HepG2 (cell line): Measurements from ENCODE around the gene ZNF772. TPM values are rescaled to one million over a fixed set of nuclear protein-coding genes. Genes with fewer than 3 reads are reported as not detected.

Experiments used
- ATAC-seq: fragments of 200-7000 bp; cut with Tn5 transposase; 3 replicates; pipeline ENCODE4 v1.9.1; 2020; ENCODE audit warnings: mild to moderate bottlenecking, moderate library complexity
- BruUV-seq: library from RNA; stranded (reverse); fragments of 400-500 nt; replicated peaks from 2 replicates; lab custom pipeline; 2021; lab: Mats Ljungman, UMichigan
- CTCF ChIA-PET: fragments of 300-600 bp; formaldehyde crosslinking; extraction: SDS; loops from one replicate; lab custom pipeline; 2021; ENCODE audit warnings: low total read pairs, inconsistent platforms, low intra/inter-chr PET ratio; lab: Yijun Ruan, JAX
- POLR2A ChIA-PET: fragments of 350-600 bp; sonication (Branson Sonifier 250); formaldehyde crosslinking; loops from one replicate; lab custom pipeline; 2020; ENCODE audit warnings: antibody characterized with exemption, inconsistent platforms; lab: Yijun Ruan, JAX
- DNase-seq: peaks from one replicate; pipeline ENCODE4 v3.0.0-alpha.2; 2015; ENCODE audit warnings: low spot score
- FAIRE-seq: peaks from 3 replicates; lab custom pipeline; 2011; peaks lifted over from hg19 to GRCh38; lab: Jason Lieb, UNC
- H2AFZ ChIP-seq: one replicate; pipeline ENCODE4 v1.6.1; 2011; ENCODE audit warnings: low read length, inconsistent platforms
- H3K27ac ChIP-seq: fragments of 300-600 bp; 3 replicates; pipeline ENCODE4 v1.8.0; 2011; ENCODE audit warnings: mixed run types, mild to moderate bottlenecking, mixed read lengths, low read length, inconsistent platforms; ENCODE audit not compliant: insufficient read depth; ENCODE audit errors: extremely low read length
- H3K27me3 ChIP-seq, 2 experiments: fragments of 200-600 bp in 1 of 2; 2 replicates in 1 of 2; 3 replicates in 1 of 2; pipeline versions ENCODE4 v1.6.0 to v1.8.0; 2011; ENCODE audit warnings: low read length in 2 of 2, mild to moderate bottlenecking in 2 of 2, moderate library complexity in 2 of 2, inconsistent platforms in 1 of 2; ENCODE audit not compliant: insufficient read depth in 2 of 2, control insufficient read depth in 1 of 2
- H3K36me3 ChIP-seq, 2 experiments: fragments of 200-600 bp in 1 of 2; replicated peaks in 1 of 2; 2 replicates in 1 of 2; 3 replicates in 1 of 2; pipeline versions ENCODE4 v1.5.1 to v1.8.0; 2011; ENCODE audit warnings: low read length in 2 of 2, inconsistent platforms in 1 of 2; ENCODE audit not compliant: insufficient read depth in 2 of 2, control insufficient read depth in 1 of 2
- H3K4me1 ChIP-seq: 2 replicates; pipeline ENCODE4 v1.5.1; 2012; ENCODE audit warnings: low read length, inconsistent platforms; ENCODE audit not compliant: insufficient read depth
- H3K4me2 ChIP-seq: 2 replicates; pipeline ENCODE4 v1.6.0; 2011; ENCODE audit warnings: low read depth, low read length, inconsistent platforms
- H3K4me3 ChIP-seq, 3 experiments: fragments of 200-600 bp in 1 of 3; sonication (generic), shearing (Covaris generic) in 1 of 3; replicated peaks in 1 of 3; 2 replicates each; pipeline ENCODE4 v1.5.1; 2011 to 2016; ENCODE audit warnings: low read length in 3 of 3, inconsistent platforms in 2 of 3, low read depth in 2 of 3, mild to moderate bottlenecking in 2 of 3, control low read depth in 1 of 3, mixed read lengths in 1 of 3; ENCODE audit not compliant: insufficient read depth in 1 of 3
- H3K79me2 ChIP-seq: one replicate; pipeline ENCODE4 v1.6.1; 2011; ENCODE audit warnings: low read length, inconsistent platforms; ENCODE audit not compliant: insufficient read depth
- H3K9ac ChIP-seq: 2 replicates; pipeline ENCODE4 v1.6.0; 2011; ENCODE audit warnings: mild to moderate bottlenecking, low read depth, low read length, inconsistent platforms; ENCODE audit not compliant: insufficient read depth
- H3K9me3 ChIP-seq: 2 replicates; pipeline ENCODE4 v1.5.1; 2012; ENCODE audit warnings: mild to moderate bottlenecking, low read length
- H4K20me1 ChIP-seq: 2 replicates; pipeline ENCODE4 v1.6.0; 2011; ENCODE audit warnings: inconsistent platforms, mild to moderate bottlenecking, low read length, moderate library complexity; ENCODE audit not compliant: insufficient read depth
- LCORL ChIP-seq, 2 experiments: fragments of 450-650 bp in 1 of 2; sonication (generic) in 1 of 2; formaldehyde crosslinking in 1 of 2; IDR thresholded peaks; 2 replicates each; pipeline versions ENCODE4 v1.5.0 to v1.6.1; 2017 to 2020; ENCODE audit warnings: antibody characterized with exemption in 1 of 2, missing genetic modification reagents in 1 of 2
- MED1 ChIP-seq: sonication (generic); formaldehyde crosslinking; IDR thresholded peaks from 2 replicates; pipeline ENCODE4 v1.4.0; 2020; ENCODE audit warnings: missing genetic modification reagents
- MEF2D ChIP-seq: sonication (generic); formaldehyde crosslinking; IDR thresholded peaks from 2 replicates; pipeline ENCODE4 v1.5.1; 2020; ENCODE audit warnings: mild to moderate bottlenecking, missing genetic modification reagents
- ZNF101 ChIP-seq: sonication (generic); formaldehyde crosslinking; IDR thresholded peaks from 2 replicates; pipeline ENCODE4 v1.4.0; 2020; ENCODE audit warnings: mild to moderate bottlenecking, low read depth, missing genetic modification reagents, borderline replicate concordance
- ZNF605 ChIP-seq: sonication (generic); formaldehyde crosslinking; IDR thresholded peaks from 2 replicates; pipeline ENCODE4 v1.8.0; 2022; ENCODE audit warnings: mild to moderate bottlenecking, missing genetic modification reagents
- ZNF670 ChIP-seq: sonication (generic); formaldehyde crosslinking; IDR thresholded peaks from 2 replicates; pipeline ENCODE4 v1.8.0; 2022; ENCODE audit warnings: mild to moderate bottlenecking, missing genetic modification reagents, borderline replicate concordance
- WGBS: methylation state at CpG from one replicate; pipeline ENCODE4 v1.1.6; 2017; ENCODE audit warnings: low lambda C conversion rate; 5-methylcytosine and 5-hydroxymethylcytosine counted together
- in situ Hi-C: cut with HindIII; loops from 2 replicates; pipeline ENCODE4 v1.10.0; 2017; ENCODE audit warnings: low pct_unique_long_range_greater_than_20kb; ENCODE audit not compliant: extremely low pct_ligation_motif_present
- intact Hi-C: fragments of 100-400 bp; cut with micrococcal nuclease; formaldehyde crosslinking; loops from one replicate; pipeline ENCODE4 v1.10.0; 2022; ENCODE audit not compliant: unreplicated experiment
- polyA plus RNA-seq, 8 experiments: library from polyadenylated mRNA; depleted of rRNA in 3 of 8; stranded (reverse) in 7 of 8; unstranded in 1 of 8; fragments of >200 nt; fragmentation: Illumina TruSeq in 4 of 8; extraction: Trizol in 4 of 8; gene quantifications; 2 replicates each; pipeline versions ENCODE4 v1.2.1 to v1.2.3, GENCODE V29; 2011 to 2016; ENCODE audit warnings: low read depth in 4 of 8, missing spikeins in 1 of 8, mixed read lengths in 1 of 8; ENCODE audit not compliant: insufficient read depth in 1 of 8
- small RNA-seq, 3 experiments: library from RNA; depleted of rRNA; stranded (forward); fragments of <200 nt; gene quantifications; one replicate each; pipeline ENCODE3, GENCODE V24; 2012; ENCODE audit warnings: low read depth in 2 of 3, low replicate concordance in 1 of 3; ENCODE audit not compliant: insufficient read length in 3 of 3, insufficient read depth in 2 of 3
- total RNA-seq, 5 experiments: library from RNA; depleted of rRNA; stranded (reverse); fragments of >200 nt; fragmentation: Illumina TruSeq; extraction: Trizol; gene quantifications; 2 replicates each; pipeline ENCODE4 v1.2.3, GENCODE V29; 2016; ENCODE audit warnings: low read depth in 1 of 5

Gene ZNF772
- total and polyA plus RNA-seq, 2 of the 13 experiments (the other 11 are each of a cell fraction or from before 2014, with no cell fraction given), result 3.1 to 17.2 TPM

GRCh38 chr19:57421037-57421436, 56.3 kb downstream of the ZNF772 start:
- BruUV-seq, result TSS peak; percentile 20
- H2AFZ ChIP-seq, result no peak overlapping the region
- H3K79me2 ChIP-seq, result peaks cover 4% of the 10 kb centered on the region
- no peak overlapping the region for H3K9ac ChIP-seq
- no peaks in the 10 kb centered on the region for H3K4me1 ChIP-seq
- H4K20me1 ChIP-seq, result no peaks in the 10 kb centered on the region
- no peak for TF ChIP-seq MEF2D (CRISPR knock-in tag)
- no peak for TF ChIP-seq MED1 (CRISPR knock-in tag)
- TF ChIP-seq ZNF605, result no peak
- no peak for TF ChIP-seq ZNF101
- H3K36me3 ChIP-seq, result peaks cover 10 to 36% of the 10 kb centered on the region in 2 experiments
- DNase-seq (no peak), ATAC-seq (no peak), FAIRE-seq (no peak)
- intact Hi-C loops, result no loop called here
- POLR2A ChIA-PET, result no interaction called here
- no peak overlapping the region for H3K4me3 ChIP-seq
- in situ Hi-C loops, result no loop called here
- 96% methylated on average over 3 of the region's 3 CpGs for WGBS
- H3K9me3 ChIP-seq, result no peaks in the 10 kb centered on the region
- no peaks in the 10 kb centered on the region for H3K27me3 ChIP-seq
- CTCF ChIA-PET, result no interaction called here
- no peak overlapping the region for H3K27ac ChIP-seq
- no peak overlapping the region for H3K4me2 ChIP-seq

GRCh38 chr19:57419439-57419838, 57.9 kb downstream of the ZNF772 start:
- Histone ChIP-seq H3K27me3 (no peaks in the 10 kb centered on the region), H3K4me2 (no peak overlapping the region), H4K20me1 (no peaks in the 10 kb centered on the region), H2AFZ (no peak overlapping the region)
- WGBS, result 99% methylated on average over 4 of the region's 4 CpGs
- TF ChIP-seq ZNF670 (CRISPR knock-in tag), result no peak
- 0 out of 2 replicates have a peak, but pooled peaks have one; percentile 28 for TF ChIP-seq LCORL (IDR thresholded peaks at IDR 0.05)
- TF ChIP-seq LCORL (CRISPR knock-in tag; IDR thresholded peaks at IDR 0.05), result no peak
- TF ChIP-seq, all 625 proteins: peak for 1
- ATAC-seq, result no peak
- intact Hi-C loops, result no loop called here
- Histone ChIP-seq H3K4me3 (no peak overlapping the region), H3K9me3 (no peaks in the 10 kb centered on the region), H3K79me2 (peaks cover 4% of the 10 kb centered on the region), H3K9ac (no peak overlapping the region), H3K4me1 (no peaks in the 10 kb centered on the region), H3K27ac (no peak overlapping the region), H3K36me3 (peaks cover 10 to 40% of the 10 kb centered on the region in 2 experiments)
- ChIA-PET CTCF (no interaction called here), POLR2A (no interaction called here)
- no peak for DNase-seq
- no TSS peak for BruUV-seq
- in situ Hi-C loops, result no loop called here
- FAIRE-seq, result no peak

Small RNAs within 50 kb of the gene (small RNA-seq; reads per million reads assigned to genes)
- gene VN1R107P, result 0 reads per million in 3 experiments

Other genes starting within 250 kb of the ZNF772 start
- gene AURKC, start 246.5 kb downstream of the ZNF772 start, total RNA-seq (2016; rRNA removed; fragmentation: Illumina TruSeq; extraction: Trizol), result 0.46 TPM in 1 of 2 replicates, not detected in the other
- 0.65 and 0.86 TPM in 2 replicates for gene AURKC, start 246.5 kb downstream of the ZNF772 start, polyA plus RNA-seq (2011; rRNA removed)
- 12.8 and 21.8 TPM in 2 replicates for gene ZNF805, start 236.9 kb downstream of the ZNF772 start, total RNA-seq (2016; rRNA removed; fragmentation: Illumina TruSeq; extraction: Trizol)
- gene ZNF805, start 236.9 kb downstream of the ZNF772 start, polyA plus RNA-seq (2011; rRNA removed), result 5.1 and 5.5 TPM in 2 replicates
- gene ZNF460, start 197.1 kb downstream of the ZNF772 start, total RNA-seq (2016; rRNA removed; fragmentation: Illumina TruSeq; extraction: Trizol), result 44.8 and 76.3 TPM in 2 replicates
- 14.5 and 15.3 TPM in 2 replicates for gene ZNF460, start 197.1 kb downstream of the ZNF772 start, polyA plus RNA-seq (2011; rRNA removed)
- 8.9 and 10.4 TPM in 2 replicates for gene ZNF543, start 157.1 kb downstream of the ZNF772 start, total RNA-seq (2016; rRNA removed; fragmentation: Illumina TruSeq; extraction: Trizol)
- gene ZNF543, start 157.1 kb downstream of the ZNF772 start, polyA plus RNA-seq (2011; rRNA removed), result 2.1 and 2.5 TPM in 2 replicates
- 8.0 and 9.5 TPM in 2 replicates for gene ZNF304, start 126.3 kb downstream of the ZNF772 start, total RNA-seq (2016; rRNA removed; fragmentation: Illumina TruSeq; extraction: Trizol)
- 3.4 and 3.6 TPM in 2 replicates for gene ZNF304, start 126.3 kb downstream of the ZNF772 start, polyA plus RNA-seq (2011; rRNA removed)
- 13.3 and 20.5 TPM in 2 replicates for gene TRAPPC2B, start 114.0 kb downstream of the ZNF772 start, total RNA-seq (2016; rRNA removed; fragmentation: Illumina TruSeq; extraction: Trizol)
- 16.8 and 17.7 TPM in 2 replicates for gene TRAPPC2B, start 114.0 kb downstream of the ZNF772 start, polyA plus RNA-seq (2011; rRNA removed)
- 2.1 and 2.6 TPM in 2 replicates for gene ZNF547, start 114.0 kb downstream of the ZNF772 start, total RNA-seq (2016; rRNA removed; fragmentation: Illumina TruSeq; extraction: Trizol)
- 2.0 and 2.2 TPM in 2 replicates for gene ZNF547, start 114.0 kb downstream of the ZNF772 start, polyA plus RNA-seq (2011; rRNA removed)
- 24.9 and 29.4 TPM in 2 replicates for gene ZNF548, start 87.7 kb downstream of the ZNF772 start, total RNA-seq (2016; rRNA removed; fragmentation: Illumina TruSeq; extraction: Trizol)
- 19.5 and 19.6 TPM in 2 replicates for gene ZNF548, start 87.7 kb downstream of the ZNF772 start, polyA plus RNA-seq (2011; rRNA removed)
- gene ZNF17, start 66.4 kb downstream of the ZNF772 start, total RNA-seq (2016; rRNA removed; fragmentation: Illumina TruSeq; extraction: Trizol), result 10.1 and 14.0 TPM in 2 replicates
- gene ZNF17, start 66.4 kb downstream of the ZNF772 start, polyA plus RNA-seq (2011; rRNA removed), result 3.0 and 3.7 TPM in 2 replicates
- 19.1 and 21.0 TPM in 2 replicates for gene ZNF749, start 42.2 kb downstream of the ZNF772 start, total RNA-seq (2016; rRNA removed; fragmentation: Illumina TruSeq; extraction: Trizol)
- gene ZNF749, start 42.2 kb downstream of the ZNF772 start, polyA plus RNA-seq (2011; rRNA removed), result 18.9 and 22.7 TPM in 2 replicates
- 0.62 and 0.80 TPM in 2 replicates for gene VN1R1, start 20.4 kb downstream of the ZNF772 start, total RNA-seq (2016; rRNA removed; fragmentation: Illumina TruSeq; extraction: Trizol)
- 0.87 and 1.0 TPM in 2 replicates for gene VN1R1, start 20.4 kb downstream of the ZNF772 start, polyA plus RNA-seq (2011; rRNA removed)
- 8.8 and 9.0 TPM in 2 replicates for gene ZNF419, start 10.2 kb upstream of the ZNF772 start, total RNA-seq (2016; rRNA removed; fragmentation: Illumina TruSeq; extraction: Trizol)
- 8.5 and 11.1 TPM in 2 replicates for gene ZNF419, start 10.2 kb upstream of the ZNF772 start, polyA plus RNA-seq (2011; rRNA removed)
- gene ZNF773, start 22.4 kb upstream of the ZNF772 start, total RNA-seq (2016; rRNA removed; fragmentation: Illumina TruSeq; extraction: Trizol), result 6.7 and 6.9 TPM in 2 replicates
- 5.7 and 7.3 TPM in 2 replicates for gene ZNF773, start 22.4 kb upstream of the ZNF772 start, polyA plus RNA-seq (2011; rRNA removed)
- gene ZNF549, start 49.8 kb upstream of the ZNF772 start, total RNA-seq (2016; rRNA removed; fragmentation: Illumina TruSeq; extraction: Trizol), result 6.4 and 8.8 TPM in 2 replicates
- 2.8 and 2.9 TPM in 2 replicates for gene ZNF549, start 49.8 kb upstream of the ZNF772 start, polyA plus RNA-seq (2011; rRNA removed)
- 8.0 and 8.6 TPM in 2 replicates for gene ZNF550, start 82.3 kb upstream of the ZNF772 start, total RNA-seq (2016; rRNA removed; fragmentation: Illumina TruSeq; extraction: Trizol)
- gene ZNF550, start 82.3 kb upstream of the ZNF772 start, polyA plus RNA-seq (2011; rRNA removed), result 9.1 and 12.1 TPM in 2 replicates
- 5.3 and 6.6 TPM in 2 replicates for gene ZNF416, start 101.3 kb upstream of the ZNF772 start, total RNA-seq (2016; rRNA removed; fragmentation: Illumina TruSeq; extraction: Trizol)
- gene ZNF416, start 101.3 kb upstream of the ZNF772 start, polyA plus RNA-seq (2011; rRNA removed), result 1.5 and 2.1 TPM in 2 replicates
- gene ZIK1, start 106.6 kb upstream of the ZNF772 start, total RNA-seq (2016; rRNA removed; fragmentation: Illumina TruSeq; extraction: Trizol), result 7.2 and 9.8 TPM in 2 replicates
- 1.9 and 2.1 TPM in 2 replicates for gene ZIK1, start 106.6 kb upstream of the ZNF772 start, polyA plus RNA-seq (2011; rRNA removed)
- gene ZNF530, start 122.3 kb upstream of the ZNF772 start, total RNA-seq (2016; rRNA removed; fragmentation: Illumina TruSeq; extraction: Trizol), result 7.5 and 7.8 TPM in 2 replicates
- 1.1 and 1.6 TPM in 2 replicates for gene ZNF530, start 122.3 kb upstream of the ZNF772 start, polyA plus RNA-seq (2011; rRNA removed)
- 17.1 and 19.4 TPM in 2 replicates for gene ZNF134, start 136.7 kb upstream of the ZNF772 start, total RNA-seq (2016; rRNA removed; fragmentation: Illumina TruSeq; extraction: Trizol)
- gene ZNF134, start 136.7 kb upstream of the ZNF772 start, polyA plus RNA-seq (2011; rRNA removed), result 6.8 and 7.1 TPM in 2 replicates
- gene ZNF211, start 155.6 kb upstream of the ZNF772 start, total RNA-seq (2016; rRNA removed; fragmentation: Illumina TruSeq; extraction: Trizol), result 11.2 and 12.2 TPM in 2 replicates
- 9.9 and 12.7 TPM in 2 replicates for gene ZNF211, start 155.6 kb upstream of the ZNF772 start, polyA plus RNA-seq (2011; rRNA removed)
- gene ZSCAN4, start 191.4 kb upstream of the ZNF772 start, total RNA-seq (2016; rRNA removed; fragmentation: Illumina TruSeq; extraction: Trizol), result 0.56 and 0.60 TPM in 2 replicates
- gene ZSCAN4, start 191.4 kb upstream of the ZNF772 start, polyA plus RNA-seq (2011; rRNA removed), result 0.68 and 0.73 TPM in 2 replicates
- 14.2 and 23.1 TPM in 2 replicates for gene ZNF551, start 204.4 kb upstream of the ZNF772 start, total RNA-seq (2016; rRNA removed; fragmentation: Illumina TruSeq; extraction: Trizol)
- 3.3 and 4.8 TPM in 2 replicates for gene ZNF551, start 204.4 kb upstream of the ZNF772 start, polyA plus RNA-seq (2011; rRNA removed)
- gene ZNF154, start 231.6 kb upstream of the ZNF772 start, total RNA-seq (2016; rRNA removed; fragmentation: Illumina TruSeq; extraction: Trizol), result not detected in 2 replicates
- not detected in 2 replicates for gene ZNF154, start 231.6 kb upstream of the ZNF772 start, polyA plus RNA-seq (2011; rRNA removed)